GM18873 (cell line): ENCODE results near the gene WNT3A.

Experiments
- ATAC-seq: cut with Tn5 transposase; IDR thresholded peaks from one replicate; pipeline ENCODE4 v1.9.1; 2021; ENCODE audit warnings: mild to moderate bottlenecking, moderate library complexity, moderate number of reproducible peaks; ENCODE audit not compliant: unreplicated experiment, low FRiP score

The WNT3A gene

DNA sequence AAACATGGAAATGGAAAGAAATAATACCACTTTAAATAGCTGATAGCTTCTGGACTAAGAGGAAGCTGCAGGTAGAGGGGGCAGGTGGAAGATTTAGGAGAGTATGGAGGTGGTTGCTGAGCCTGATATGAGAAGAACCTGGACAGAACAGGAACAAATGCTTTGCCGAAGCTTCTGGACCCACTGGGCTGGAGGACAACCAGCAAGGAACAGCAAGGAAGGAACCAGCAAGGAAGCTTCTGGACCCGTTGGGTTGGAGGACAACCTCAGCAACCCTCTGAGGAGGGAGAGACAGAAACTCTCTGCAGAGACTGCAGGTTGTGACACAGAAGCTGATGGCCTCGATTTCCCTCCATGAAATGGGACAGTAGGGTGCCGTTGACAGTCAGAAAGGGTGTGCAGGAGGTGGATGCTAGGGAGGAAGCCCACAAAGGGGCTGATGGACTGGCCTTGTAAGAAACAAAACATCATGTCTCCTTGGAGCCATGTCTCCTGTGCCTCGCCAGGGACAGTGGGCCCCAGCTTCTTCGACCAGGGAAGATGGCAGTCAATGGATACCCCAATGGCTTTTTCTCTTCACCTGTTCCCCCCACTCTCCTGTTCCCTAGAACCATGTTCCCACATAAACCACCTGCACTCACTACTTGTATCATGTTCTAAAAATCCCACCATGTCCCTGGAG lies 8.3 kb upstream of the WNT3A start:
- no peak for ATAC-seq

GRCh38 chr1:227999056-227999930 lies 7.5 kb upstream of the WNT3A start:
- peak; percentile 68 for ATAC-seq

GRCh38 chr1:228000416-228000815 lies 6.4 kb upstream of the WNT3A start:
- ATAC-seq = no peak

DNA sequence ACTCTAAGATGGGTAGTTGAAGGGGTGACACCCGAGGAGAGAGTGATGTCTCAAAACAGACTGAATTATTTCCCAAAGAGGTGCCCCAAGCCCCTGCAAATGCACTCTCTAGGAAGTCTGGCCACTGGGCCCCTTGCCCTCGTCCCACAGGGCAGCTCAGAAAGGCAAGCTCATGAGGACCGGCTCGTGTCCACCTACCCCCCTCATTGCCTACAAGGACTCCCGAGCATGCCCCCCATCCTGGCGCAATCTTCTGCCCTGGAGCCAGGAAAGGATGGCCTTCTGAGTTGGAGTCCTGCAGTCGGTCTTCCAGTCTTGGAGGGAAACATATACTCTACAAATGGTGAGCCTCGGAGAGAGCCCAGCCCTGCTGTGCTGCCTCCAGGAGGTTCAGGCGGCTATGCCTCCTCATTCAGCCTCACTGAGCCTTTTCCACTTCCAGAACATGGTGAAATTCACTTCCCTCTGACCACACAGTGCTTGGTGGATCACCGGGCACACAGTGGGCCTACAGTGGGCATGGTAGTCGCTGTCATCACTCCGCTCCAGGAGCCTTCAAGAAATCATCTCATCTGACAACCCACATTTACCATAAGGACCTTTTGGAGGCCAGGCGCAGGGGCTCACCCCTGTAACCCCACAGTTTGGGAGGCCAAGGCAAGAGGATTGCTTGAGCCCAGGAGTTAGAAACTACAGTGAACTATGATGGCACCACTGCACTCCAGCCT lies 5.8 kb upstream of the WNT3A start:
- ATAC-seq = no peak

GRCh38 chr1:228001738-228002535 lies 4.9 kb upstream of the WNT3A start:
- ATAC-seq = no peak

- ATAC-seq = no peak
Observed at GRCh38 chr1:228002792-228003191, 4.0 kb upstream of the WNT3A start.

GRCh38 chr1:228003461-228004330 lies 3.1 kb upstream of the WNT3A start:
- ATAC-seq = no peak

GRCh38 chr1:228004331-228004855 lies 2.4 kb upstream of the WNT3A start:
- ATAC-seq = no peak

DNA sequence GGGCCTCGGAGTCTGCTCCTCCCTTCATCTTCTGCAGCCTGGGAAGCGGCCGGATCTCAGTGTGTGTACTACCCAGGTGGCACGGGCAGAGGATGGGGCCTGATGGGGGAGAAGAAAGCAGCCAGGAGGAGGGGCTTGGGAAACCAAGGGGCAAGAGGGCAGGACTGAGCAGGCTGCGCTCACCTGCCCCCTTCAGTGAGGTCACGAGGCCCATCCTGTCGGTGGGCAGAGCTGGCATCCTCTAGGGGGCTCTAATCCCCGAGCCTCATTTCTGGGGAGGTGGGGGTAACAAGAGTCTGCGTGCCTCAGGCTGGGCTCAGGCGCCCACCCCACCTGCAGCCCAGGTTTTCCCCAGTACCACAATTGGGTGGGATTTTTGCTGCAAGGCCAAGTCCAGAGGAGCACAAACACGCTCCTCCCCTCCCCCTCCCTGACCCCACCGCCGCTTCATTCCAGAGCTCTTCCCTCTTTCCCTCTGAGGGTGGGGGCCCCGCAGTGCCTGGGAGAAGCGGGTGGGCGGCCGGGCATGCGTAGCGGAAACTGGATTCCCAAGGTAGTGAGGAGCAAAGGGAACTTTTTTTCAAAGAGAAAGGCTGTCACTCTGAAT lies 1.8 kb upstream of the WNT3A start:
- no peak for ATAC-seq

- no peak for ATAC-seq
Observed at GRCh38 chr1:228005511-228006033, 1.2 kb upstream of the WNT3A start.

GRCh38 chr1:228006034-228006785 lies 588 bp upstream of the WNT3A start:
- ATAC-seq = no peak

GRCh38 chr1:228007049-228007800 lies 427 bp downstream of the WNT3A start:
- no peak for ATAC-seq

- ATAC-seq = no peak
Observed at GRCh38 chr1:228007801-228008341, 1.1 kb downstream of the WNT3A start.

DNA sequence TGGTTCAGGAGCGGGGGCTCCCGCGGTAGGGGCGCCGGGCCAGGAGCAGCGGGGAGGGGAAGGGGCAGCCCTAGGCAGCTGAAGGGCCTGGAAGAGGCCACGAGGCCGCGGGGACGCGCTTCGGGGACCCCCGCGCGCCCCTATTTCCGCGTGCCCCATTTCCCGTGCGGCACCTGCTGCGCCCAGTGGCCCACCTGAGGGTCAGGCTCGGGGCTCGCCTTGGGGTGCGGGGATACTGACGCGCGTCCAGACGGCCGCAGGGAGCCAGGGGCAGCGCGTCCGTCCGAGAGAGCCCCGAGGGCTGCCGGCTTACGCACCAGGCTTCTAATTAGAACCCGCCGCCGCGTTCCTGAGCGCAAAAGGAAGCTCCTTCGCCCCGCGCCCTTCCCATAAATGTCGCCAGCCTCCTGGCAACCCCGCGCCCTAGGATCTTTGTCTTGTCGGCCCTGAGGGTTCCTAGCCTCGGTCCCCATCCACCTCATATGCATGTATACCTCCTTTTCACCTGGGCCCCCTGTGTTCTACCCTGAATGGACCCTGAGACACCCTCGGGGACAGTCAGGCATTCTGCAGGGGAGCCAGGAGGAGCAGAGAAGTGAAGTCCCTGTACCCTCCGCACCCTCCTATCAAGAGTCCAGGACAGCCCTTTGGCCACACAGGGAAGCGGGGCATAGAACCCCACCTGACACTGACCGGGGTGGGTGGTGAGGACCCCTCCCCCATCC lies 1.8 kb downstream of the WNT3A start:
- no peak for ATAC-seq

DNA sequence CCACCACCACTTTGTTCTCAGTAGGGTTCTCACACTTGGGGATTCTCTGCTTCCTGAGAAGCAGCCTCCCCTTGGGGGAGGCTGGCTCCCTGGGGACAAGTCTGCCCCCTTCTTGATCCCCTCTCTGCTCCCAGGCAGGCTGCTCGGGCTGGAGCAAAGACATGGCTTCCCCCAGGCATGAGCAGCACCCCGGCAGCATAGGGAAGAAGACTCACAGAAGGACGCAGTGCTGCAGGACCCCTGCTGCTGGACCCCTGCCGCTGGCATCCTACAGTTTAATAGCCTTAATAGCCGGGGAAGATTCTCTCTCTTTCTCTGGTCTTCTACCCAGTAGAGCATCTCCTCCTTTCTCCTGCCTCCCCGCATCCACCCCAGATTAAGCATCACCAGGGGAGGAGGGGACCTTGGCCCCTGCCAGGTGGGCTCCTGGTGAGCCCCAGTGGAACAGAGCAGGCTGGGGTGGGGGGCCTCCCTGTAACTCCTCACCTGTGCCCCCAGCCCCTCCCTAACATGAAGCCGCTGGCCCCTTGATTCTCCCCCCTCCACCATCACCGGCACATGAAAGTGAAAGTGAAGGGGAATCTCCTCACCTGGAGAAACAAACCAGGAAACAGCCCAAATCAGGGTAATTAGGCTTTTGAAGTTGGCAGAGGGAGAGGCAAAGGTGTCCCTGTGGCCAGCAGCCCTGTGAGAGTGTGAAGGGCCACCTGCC lies 2.5 kb downstream of the WNT3A start:
- no peak for ATAC-seq
